Peyer's patch (tissue), 4 donors: ENCODE results near the gene TMEM147. TPM values are rescaled to one million over a fixed set of nuclear protein-coding genes. Genes with fewer than 3 reads are reported as not detected.
A peak's percentile ranks its signal among the peaks of the same experiment; 100 is the strongest.
"Not testable (repeated sequence)": the region's sequence is repeated elsewhere in the genome, so short reads cannot be mapped to it uniquely, and the experiment has no call there.

Experiments
- DNase-seq, 3 donors: peaks; one replicate each; pipeline ENCODE4 v3.0.0-alpha.2; 2017 to 2019
- H3K27ac ChIP-seq, 4 donors: fragments of 200-600 bp; sonication (generic); one replicate each; pipeline ENCODE4 v1.5.1; 2016 to 2019
- H3K27me3 ChIP-seq, 2 donors: fragments of 200-600 bp; sonication (generic); one replicate each; pipeline ENCODE4 v1.5.1; 2019
- H3K36me3 ChIP-seq, 3 donors: fragments of 200-600 bp; sonication (generic); one replicate each; pipeline ENCODE4 v1.5.1; 2016 to 2019
- H3K4me1 ChIP-seq, 4 donors: fragments of 200-600 bp; sonication (generic); one replicate each; pipeline ENCODE4 v1.5.1; 2016 to 2019
- H3K4me3 ChIP-seq, 4 donors: fragments of 200-600 bp; sonication (generic); 1 replicate in 3 of 4; 2 replicates in 1 of 4; pipeline ENCODE4 v1.5.1; 2016 to 2019; ENCODE audit warnings: mild to moderate bottlenecking in 1 of 4
- H3K9me3 ChIP-seq, 4 donors: fragments of 200-600 bp; sonication (generic); one replicate each; pipeline ENCODE4 v1.5.1; 2016 to 2019; ENCODE audit warnings: mild to moderate bottlenecking in 1 of 4
- CTCF ChIP-seq, 6 experiments: fragments of 450-650 bp in 4 of 6; fragments of 200-600 bp in 2 of 6; sonication (generic) in 1 of 6; IDR thresholded peaks; one replicate each; pipeline ENCODE4 v1.5.1; 2017 to 2019; ENCODE audit warnings: antibody characterized with exemption in 6 of 6, mild to moderate bottlenecking in 3 of 6, moderate library complexity in 1 of 6
- POLR2A ChIP-seq, 2 donors: fragments of 450-650 bp; IDR thresholded peaks; one replicate each; pipeline ENCODE4 v1.5.1; 2017; ENCODE audit warnings: antibody characterized with exemption in 2 of 2, mild to moderate bottlenecking in 2 of 2, moderate library complexity in 2 of 2
- total RNA-seq, 4 donors: library from RNA; depleted of rRNA; stranded (reverse); fragments of >200 nt; gene quantifications; one replicate each; pipeline ENCODE4 v1.1.0, GENCODE V29; 2016

The TMEM147 gene
- total RNA-seq, 4 donors from 2014 or later: 34.9 to 59.4 (median 50.9) TPM

- Histone ChIP-seq H3K36me3 (no peaks in the 10 kb centered on the region), H3K27me3 (no peaks in the 10 kb centered on the region), H3K27ac (no peak overlapping the region), H3K4me1 (no peaks in the 10 kb centered on the region), H3K9me3 (no peaks in the 10 kb centered on the region), H3K4me3 (no peak overlapping the region)
- no peak for DNase-seq
- TF ChIP-seq CTCF (IDR thresholded peaks at IDR 0.05): no peak
Measured at GRCh38 chr19:35582760-35583159, 37.3 kb downstream of the TMEM147 start.

DNA sequence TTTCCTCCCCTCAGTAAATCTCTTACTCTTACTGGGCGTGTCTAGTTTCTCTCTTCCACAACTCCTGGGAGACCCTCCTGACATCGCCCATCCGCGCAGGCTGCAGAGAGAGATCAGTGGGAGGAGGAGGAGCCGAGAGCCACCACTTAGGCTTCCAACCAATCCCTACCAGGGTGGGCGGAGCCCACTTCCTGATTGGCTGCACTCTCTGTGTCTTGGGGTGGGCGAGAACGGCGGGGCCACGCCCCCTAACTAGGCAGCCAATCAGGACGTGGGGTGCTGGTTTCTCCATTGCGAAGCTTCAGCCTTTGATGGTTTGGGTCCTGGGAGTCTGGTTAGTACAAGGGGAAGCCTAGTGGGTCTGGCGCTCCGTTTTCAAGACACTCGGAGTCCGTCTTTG is 40.4 kb downstream of the TMEM147 start, which contains the start of gene PMIS2:
Gene PMIS2 (plus strand): TSS at position 326 of the 400 bp plus-strand sequence. CDS start 87 bp downstream, outside the sequence.
- Histone ChIP-seq H3K36me3 (no peaks in the 10 kb centered on the region), H3K4me1 (no peaks in the 10 kb centered on the region), H3K27me3 (no peaks in the 10 kb centered on the region), H3K27ac (no peak within 1 kb of the TSS), H3K9me3 (no peaks in the 10 kb centered on the region), H3K4me3 (no peak within 1 kb of the TSS)
- no peak for TF ChIP-seq CTCF (IDR thresholded peaks at IDR 0.05)
- no peak for TF ChIP-seq POLR2A (IDR thresholded peaks at IDR 0.05)
- DNase-seq: no peak

DNA sequence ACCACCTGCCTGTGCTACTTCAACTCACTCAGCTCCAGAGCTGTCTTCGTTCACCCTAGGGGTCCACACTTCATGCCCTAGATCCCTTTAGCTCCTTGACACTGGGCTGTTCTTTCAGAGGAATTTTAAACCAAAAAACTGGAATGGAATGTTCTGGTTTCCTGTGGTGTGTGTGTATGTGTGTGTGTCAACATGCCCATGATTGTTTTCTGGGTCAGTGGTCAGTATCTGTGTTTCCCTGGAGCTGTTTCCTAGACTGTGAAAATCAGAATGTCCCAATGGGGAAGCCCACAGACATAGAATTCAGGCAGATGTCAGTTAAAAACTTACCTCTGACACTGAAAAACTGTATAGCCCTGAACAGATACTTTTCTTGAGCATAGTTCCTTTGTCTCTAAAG is 41.9 kb downstream of the TMEM147 start:
- Histone ChIP-seq H3K4me1 (no peaks in the 10 kb centered on the region), H3K9me3 (no peaks in the 10 kb centered on the region), H3K4me3 (no peak overlapping the region), H3K36me3 (no peaks in the 10 kb centered on the region), H3K27ac (no peak overlapping the region), H3K27me3 (no peaks in the 10 kb centered on the region)
- DNase-seq: no peak
- TF ChIP-seq POLR2A (IDR thresholded peaks at IDR 0.05): no peak
- no peak for TF ChIP-seq CTCF (IDR thresholded peaks at IDR 0.05)

DNA sequence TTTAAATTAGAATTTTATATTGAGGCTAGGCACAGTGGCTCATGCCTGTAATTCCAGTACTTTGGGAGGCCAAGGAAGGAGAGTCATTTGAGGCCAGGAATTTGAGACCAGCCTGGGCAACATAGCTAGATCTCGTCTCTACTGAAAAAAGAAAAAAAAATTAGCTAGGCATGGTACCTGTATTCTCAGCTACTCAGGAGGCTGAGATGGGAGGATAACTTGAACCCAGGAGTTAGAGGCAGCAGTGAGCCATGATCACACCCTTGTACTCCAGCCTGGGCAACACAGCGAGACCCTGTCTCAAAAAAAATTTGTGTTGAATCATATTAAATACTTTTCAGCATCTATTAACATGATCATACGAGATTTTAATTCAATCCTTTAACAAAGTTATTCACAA is 45.4 kb downstream of the TMEM147 start:
- Histone ChIP-seq H3K36me3 (no peaks in the 10 kb centered on the region), H3K4me1 (no peaks in the 10 kb centered on the region), H3K9me3 (no peaks in the 10 kb centered on the region), H3K27ac (no peak overlapping the region), H3K27me3 (no peaks in the 10 kb centered on the region), H3K4me3 (no peak overlapping the region)
- DNase-seq: no peak
- TF ChIP-seq POLR2A (IDR thresholded peaks at IDR 0.05) (no peak), CTCF (IDR thresholded peaks at IDR 0.05) (no peak)

- H3K27ac ChIP-seq: no peak overlapping the region
- DNase-seq: no peak
Measured at GRCh38 chr19:35592226-35592625, 46.8 kb downstream of the TMEM147 start.

DNA sequence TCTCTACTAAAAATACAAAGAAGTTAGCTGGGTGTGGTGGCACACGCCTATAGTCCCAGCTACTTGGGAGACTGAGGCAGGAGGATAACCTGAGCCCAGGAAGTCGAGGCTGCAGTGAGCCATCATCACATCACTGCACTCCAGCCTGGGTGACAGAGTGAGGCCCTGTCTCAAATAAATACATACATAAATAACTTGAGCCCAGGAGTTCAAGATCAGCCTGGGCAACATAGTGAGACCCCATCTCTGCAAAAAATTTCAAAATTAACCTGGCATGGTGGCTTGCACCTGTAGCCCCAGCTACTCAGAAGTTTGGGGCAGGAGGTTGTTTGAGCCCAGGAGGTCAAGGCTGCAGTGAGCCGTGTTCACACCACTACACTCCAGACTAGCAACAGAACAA is 49.6 kb downstream of the TMEM147 start:
- H3K9me3 ChIP-seq, DNase-seq, H3K4me1 ChIP-seq, H3K27me3 ChIP-seq, H3K36me3 ChIP-seq, H3K4me3 ChIP-seq, H3K27ac ChIP-seq: not testable (repeated sequence)

More at GRCh38 chr19:35592226-35592625, 46.8 kb downstream of the TMEM147 start:
- Histone ChIP-seq H3K36me3 (no peaks in the 10 kb centered on the region), H3K4me3 (no peak overlapping the region), H3K9me3 (no peaks in the 10 kb centered on the region), H3K27me3 (no peaks in the 10 kb centered on the region), H3K4me1 (no peaks in the 10 kb centered on the region)
- no peak for TF ChIP-seq POLR2A (IDR thresholded peaks at IDR 0.05)
- peak in 5 of 6 experiments; percentile 18 to 43 (median 38) for TF ChIP-seq CTCF (IDR thresholded peaks at IDR 0.05)
